ENCODE measurements around the gene ARHGAP22. TPM values are rescaled to one million over a fixed set of nuclear protein-coding genes. Genes with fewer than 3 reads are reported as not detected.

The ARHGAP22 gene
- total RNA-seq, 3 donors from 2014 or later: 2.6 to 8.2 (median 4.8) TPM

DNA sequence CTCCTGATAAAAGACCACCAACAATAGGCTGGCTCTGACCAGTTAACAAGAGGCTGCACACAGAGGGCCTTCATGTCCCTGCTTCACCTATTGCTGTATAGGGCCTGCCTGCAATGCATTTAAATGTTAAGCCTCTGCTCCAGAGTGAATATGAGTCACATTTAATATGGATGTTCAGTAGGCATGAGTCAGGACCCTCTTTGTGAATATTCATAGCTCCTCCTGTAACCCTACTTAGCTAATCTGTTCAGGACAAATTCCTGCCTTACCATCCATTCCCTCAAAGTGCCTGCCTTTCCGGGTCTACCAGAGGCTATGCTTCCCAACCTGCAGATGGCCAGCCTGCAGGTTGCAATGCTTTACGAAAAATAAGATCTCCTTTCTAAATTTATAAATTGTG lies 32.5 kb downstream of the ARHGAP22 start:
- no peak overlapping the region for H3K4me3 ChIP-seq
- no peaks in the 10 kb centered on the region for H3K27me3 ChIP-seq
- no peak for DNase-seq (ENCODE audit: low spot score in 2 of 2)
- intact Hi-C loops (cut with DNase I; ENCODE audit: low total_unique reads): no loop called here
- no peaks in the 10 kb centered on the region for H3K36me3 ChIP-seq
- no peaks in the 10 kb centered on the region for H3K9me3 ChIP-seq
- no peaks in the 10 kb centered on the region for H3K4me1 ChIP-seq
- TF ChIP-seq POLR2AphosphoS5 (IDR thresholded peaks at IDR 0.05) (no peak), POLR2A (IDR thresholded peaks at IDR 0.05) (no peak)
- TF ChIP-seq, protein P1, sequence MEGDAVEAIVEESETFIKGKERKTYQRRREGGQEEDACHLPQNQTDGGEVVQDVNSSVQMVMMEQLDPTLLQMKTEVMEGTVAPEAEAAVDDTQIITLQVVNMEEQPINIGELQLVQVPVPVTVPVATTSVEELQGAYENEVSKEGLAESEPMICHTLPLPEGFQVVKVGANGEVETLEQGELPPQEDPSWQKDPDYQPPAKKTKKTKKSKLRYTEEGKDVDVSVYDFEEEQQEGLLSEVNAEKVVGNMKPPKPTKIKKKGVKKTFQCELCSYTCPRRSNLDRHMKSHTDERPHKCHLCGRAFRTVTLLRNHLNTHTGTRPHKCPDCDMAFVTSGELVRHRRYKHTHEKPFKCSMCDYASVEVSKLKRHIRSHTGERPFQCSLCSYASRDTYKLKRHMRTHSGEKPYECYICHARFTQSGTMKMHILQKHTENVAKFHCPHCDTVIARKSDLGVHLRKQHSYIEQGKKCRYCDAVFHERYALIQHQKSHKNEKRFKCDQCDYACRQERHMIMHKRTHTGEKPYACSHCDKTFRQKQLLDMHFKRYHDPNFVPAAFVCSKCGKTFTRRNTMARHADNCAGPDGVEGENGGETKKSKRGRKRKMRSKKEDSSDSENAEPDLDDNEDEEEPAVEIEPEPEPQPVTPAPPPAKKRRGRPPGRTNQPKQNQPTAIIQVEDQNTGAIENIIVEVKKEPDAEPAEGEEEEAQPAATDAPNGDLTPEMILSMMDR (IDR thresholded peaks at IDR 0.05): no peak
- H3K27ac ChIP-seq: no peak overlapping the region

DNA sequence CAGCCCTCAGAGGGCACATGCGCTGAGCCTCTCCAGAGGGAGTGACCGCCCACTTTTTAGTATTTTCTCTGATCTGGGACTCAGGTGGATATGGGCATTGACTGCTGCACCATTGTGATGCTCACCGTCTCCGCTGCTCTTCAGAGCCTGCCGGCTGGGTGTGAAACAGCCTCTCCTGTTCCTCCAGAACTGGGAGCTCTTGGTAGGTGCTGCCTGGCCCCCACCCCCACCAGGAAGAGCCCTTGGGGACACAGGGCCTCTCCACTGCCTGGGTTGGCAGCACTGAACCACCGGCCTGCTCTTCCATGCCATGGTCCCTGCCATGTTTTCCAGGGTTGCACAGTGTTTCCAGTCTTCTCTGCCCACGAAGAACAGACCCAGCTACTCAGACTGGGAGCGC lies 36.3 kb downstream of the ARHGAP22 start:
- H3K4me3 ChIP-seq: no peak overlapping the region
- no peak for TF ChIP-seq POLR2A (IDR thresholded peaks at IDR 0.05)
- TF ChIP-seq, protein P1 (IDR thresholded peaks at IDR 0.05): no peak
- TF ChIP-seq POLR2AphosphoS5 (IDR thresholded peaks at IDR 0.05): no peak
- H3K27me3 ChIP-seq: no peaks in the 10 kb centered on the region
- H3K9me3 ChIP-seq: no peaks in the 10 kb centered on the region
- no peak for DNase-seq (ENCODE audit: low spot score in 2 of 2)
- H3K27ac ChIP-seq: no peak overlapping the region
- H3K4me1 ChIP-seq: no peaks in the 10 kb centered on the region
- intact Hi-C loops (cut with DNase I; ENCODE audit: low total_unique reads): no loop called here
- H3K36me3 ChIP-seq: no peaks in the 10 kb centered on the region

DNA sequence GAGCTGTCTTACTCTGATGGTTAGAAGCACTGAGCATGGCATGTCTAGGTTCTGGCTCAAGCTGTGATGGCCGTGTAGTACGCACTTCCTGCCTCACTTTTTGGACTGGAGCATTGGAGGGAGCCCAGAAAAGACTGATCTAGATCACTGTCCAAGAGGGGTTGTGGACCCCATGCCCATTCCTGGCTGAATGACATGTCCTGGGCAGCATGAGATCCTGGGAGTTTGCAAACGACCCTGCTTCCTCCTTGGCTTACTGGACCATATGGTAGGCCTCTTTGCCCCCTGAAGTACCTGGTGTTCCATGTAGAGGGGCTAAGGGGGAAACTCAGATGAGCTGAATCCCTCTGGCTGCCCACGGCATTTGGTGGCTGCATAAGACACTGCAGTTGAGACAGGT lies 36.7 kb downstream of the ARHGAP22 start:
- no peak for DNase-seq (ENCODE audit: low spot score in 2 of 2)
- intact Hi-C loops (cut with DNase I; ENCODE audit: low total_unique reads): no loop called here
- TF ChIP-seq POLR2AphosphoS5 (IDR thresholded peaks at IDR 0.05): no peak
- TF ChIP-seq, protein P1 (IDR thresholded peaks at IDR 0.05): no peak
- TF ChIP-seq POLR2A (IDR thresholded peaks at IDR 0.05): no peak
- Histone ChIP-seq H3K36me3 (no peaks in the 10 kb centered on the region), H3K27me3 (no peaks in the 10 kb centered on the region), H3K4me3 (no peak overlapping the region), H3K4me1 (no peaks in the 10 kb centered on the region), H3K27ac (no peak overlapping the region), H3K9me3 (no peaks in the 10 kb centered on the region)

DNA sequence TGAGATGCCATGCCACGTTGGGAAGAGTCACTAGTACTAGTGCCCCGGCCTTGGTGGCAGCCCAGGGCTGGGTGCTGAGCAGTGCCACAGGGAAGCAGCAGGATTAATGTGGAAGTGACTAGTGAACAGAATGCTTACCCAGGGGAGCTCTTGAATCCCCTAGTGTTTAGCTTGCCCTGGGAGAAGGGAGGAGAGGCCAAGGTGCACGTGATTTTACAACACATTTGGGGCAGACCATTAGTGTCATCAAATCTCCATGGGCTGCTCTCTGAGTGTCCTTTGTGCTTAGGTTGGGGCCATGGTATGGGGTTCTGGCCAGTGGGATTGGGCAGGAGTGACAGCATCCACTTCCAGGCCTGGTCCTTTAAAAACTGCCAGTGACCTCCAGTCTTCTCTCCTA lies 37.5 kb downstream of the ARHGAP22 start:
- Histone ChIP-seq H3K27ac (no peak overlapping the region), H3K27me3 (no peaks in the 10 kb centered on the region), H3K4me1 (no peaks in the 10 kb centered on the region), H3K36me3 (no peaks in the 10 kb centered on the region), H3K9me3 (no peaks in the 10 kb centered on the region), H3K4me3 (no peak overlapping the region)
- intact Hi-C loops (cut with DNase I; ENCODE audit: low total_unique reads): no loop called here
- no peak for DNase-seq (ENCODE audit: low spot score in 2 of 2)
- TF ChIP-seq, protein P1 (IDR thresholded peaks at IDR 0.05): no peak
- TF ChIP-seq POLR2A (IDR thresholded peaks at IDR 0.05) (no peak), POLR2AphosphoS5 (IDR thresholded peaks at IDR 0.05) (no peak)

DNA sequence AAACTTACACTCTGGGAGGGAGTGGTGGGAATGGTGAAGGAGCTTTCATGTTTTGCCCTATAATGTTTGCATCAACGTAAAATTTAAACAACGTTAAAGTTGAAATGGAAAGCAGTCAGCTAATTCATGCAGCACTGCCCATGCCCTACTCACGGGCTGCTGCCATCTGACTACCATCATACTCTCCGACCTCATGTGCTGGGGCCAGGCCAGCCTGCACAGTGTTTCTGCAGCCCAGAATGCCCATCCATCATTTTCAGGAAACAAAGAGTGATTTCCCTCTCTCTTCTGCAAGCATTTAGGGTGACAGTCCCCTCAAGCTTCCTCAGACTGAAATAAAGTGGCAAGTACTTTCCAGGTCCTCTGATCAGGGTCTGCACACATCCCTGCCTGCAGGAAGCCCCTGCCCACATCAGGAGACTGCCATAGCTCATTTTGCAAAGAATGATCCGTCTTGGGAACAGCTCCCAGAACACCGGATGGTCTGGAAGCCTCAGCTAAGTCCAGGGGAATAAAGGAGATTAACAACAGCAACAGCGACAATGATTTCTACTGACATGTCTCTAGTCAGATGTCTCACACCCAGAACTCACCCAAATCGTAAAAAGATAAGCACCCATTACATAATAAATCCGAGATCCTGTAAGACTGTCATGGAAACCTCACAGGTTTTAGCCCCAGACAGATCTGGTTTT lies 40.3 kb downstream of the ARHGAP22 start:
- intact Hi-C loops (cut with DNase I; ENCODE audit: low total_unique reads): no loop called here
- Histone ChIP-seq H3K36me3 (no peaks in the 10 kb centered on the region), H3K27ac (no peak overlapping the region), H3K4me1 (no peaks in the 10 kb centered on the region), H3K27me3 (no peaks in the 10 kb centered on the region), H3K4me3 (no peak overlapping the region), H3K9me3 (no peaks in the 10 kb centered on the region)
- no peak for DNase-seq (ENCODE audit: low spot score in 2 of 2)
- TF ChIP-seq, protein P1 (IDR thresholded peaks at IDR 0.05): no peak
- TF ChIP-seq POLR2AphosphoS5 (IDR thresholded peaks at IDR 0.05) (no peak), POLR2A (IDR thresholded peaks at IDR 0.05) (no peak)
